GM10847 (cell line): ENCODE data around the gene MRPS9.

ENCODE experiments used
- POLR2A ChIP-seq: IDR thresholded peaks from 2 replicates; pipeline ENCODE4 v1.6.1; 2011; ENCODE audit not compliant: insufficient read length; ENCODE audit errors: extremely low read depth

MRPS9 gene

GRCh38 chr2:105037572-105038382 lies at the start of gene MRPS9:
MRPS9 (plus strand) TSS chr2:105038069; CDS start chr2:105038093, 24 bp downstream.
- peak; percentile 74 for TF ChIP-seq POLR2A

- TF ChIP-seq POLR2A: no peak
These were observed 32.5 kb upstream of the MRPS9 start for GRCh38 chr2:105005181-105005951.

GRCh38 chr2:105007367-105007766 lies 30.5 kb upstream of the MRPS9 start:
- TF ChIP-seq POLR2A: no peak

- TF ChIP-seq POLR2A: no peak
These were observed 5.4 kb upstream of the MRPS9 start for GRCh38 chr2:105032476-105032875.

GRCh38 chr2:105034170-105034569 lies 3.7 kb upstream of the MRPS9 start:
- no peak for TF ChIP-seq POLR2A

- TF ChIP-seq POLR2A: no peak
These were observed 653 bp downstream of the MRPS9 start for GRCh38 chr2:105038383-105039061.

- TF ChIP-seq POLR2A: no peak
These were observed 1.7 kb downstream of the MRPS9 start for GRCh38 chr2:105039559-105039958.

GRCh38 chr2:105042189-105042588 lies 4.3 kb downstream of the MRPS9 start:
- TF ChIP-seq POLR2A: no peak

GRCh38 chr2:105052773-105053172 lies 14.9 kb downstream of the MRPS9 start:
- TF ChIP-seq POLR2A: no peak

GRCh38 chr2:105055613-105056012 lies 17.7 kb downstream of the MRPS9 start:
- TF ChIP-seq POLR2A: no peak

- no peak for TF ChIP-seq POLR2A
These were observed 18.4 kb downstream of the MRPS9 start for GRCh38 chr2:105056245-105056644.

- TF ChIP-seq POLR2A: no peak
These were observed 19.1 kb downstream of the MRPS9 start for GRCh38 chr2:105057005-105057404.

- no peak for TF ChIP-seq POLR2A
These were observed 23.7 kb downstream of the MRPS9 start for GRCh38 chr2:105061560-105061959.

GRCh38 chr2:105062158-105062557 lies 24.3 kb downstream of the MRPS9 start:
- TF ChIP-seq POLR2A: no peak

- no peak for TF ChIP-seq POLR2A
These were observed 30.5 kb downstream of the MRPS9 start for GRCh38 chr2:105068387-105068786.

- no peak for TF ChIP-seq POLR2A
These were observed 31.0 kb downstream of the MRPS9 start for GRCh38 chr2:105068875-105069274.
